Activated CD8-positive, alpha-beta memory T cell treated with anti-CD3 and anti-CD28 coated beads for 4 hours (primary cell): ENCODE data around the gene PDZD7.
"Not testable (repeated sequence)": the region's sequence is repeated elsewhere in the genome, so short reads cannot be mapped to it uniquely, and the experiment has no call there.

Experiments used
- DNase-seq, 2 donors: peaks; one replicate each; pipeline ENCODE4 v3.0.0-alpha.2; 2020; ENCODE audit warnings: low read depth in 2 of 2

Gene PDZD7

GRCh38 chr10:100982916-100983830 lies 47.8 kb downstream of the PDZD7 start:
- DNase-seq, result no peak

GRCh38 chr10:100981178-100981772 lies 49.7 kb downstream of the PDZD7 start:
- DNase-seq, result no peak

- no peak for DNase-seq
Observed at GRCh38 chr10:100980711-100981110, 50.2 kb downstream of the PDZD7 start.

DNA sequence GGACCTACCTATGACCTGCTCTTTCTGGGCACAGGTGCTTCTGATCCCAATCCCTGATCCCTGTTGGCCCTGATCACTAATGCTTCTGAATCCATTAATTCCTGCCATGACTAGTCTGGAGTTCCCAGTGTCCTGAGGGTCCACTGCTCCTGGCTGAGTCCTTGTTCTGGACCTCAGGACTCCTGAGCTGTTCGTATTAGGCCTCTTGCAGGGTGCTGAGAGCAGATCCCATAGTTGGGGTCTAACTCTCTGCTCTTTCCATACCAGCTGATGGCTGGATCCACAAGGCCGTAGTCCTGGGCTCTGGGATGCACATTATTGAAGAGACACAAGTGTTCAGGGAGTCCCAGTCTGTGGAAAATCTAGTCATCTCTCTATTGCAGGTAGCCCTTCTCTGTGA lies 50.6 kb downstream of the PDZD7 start:
- no peak for DNase-seq

DNA sequence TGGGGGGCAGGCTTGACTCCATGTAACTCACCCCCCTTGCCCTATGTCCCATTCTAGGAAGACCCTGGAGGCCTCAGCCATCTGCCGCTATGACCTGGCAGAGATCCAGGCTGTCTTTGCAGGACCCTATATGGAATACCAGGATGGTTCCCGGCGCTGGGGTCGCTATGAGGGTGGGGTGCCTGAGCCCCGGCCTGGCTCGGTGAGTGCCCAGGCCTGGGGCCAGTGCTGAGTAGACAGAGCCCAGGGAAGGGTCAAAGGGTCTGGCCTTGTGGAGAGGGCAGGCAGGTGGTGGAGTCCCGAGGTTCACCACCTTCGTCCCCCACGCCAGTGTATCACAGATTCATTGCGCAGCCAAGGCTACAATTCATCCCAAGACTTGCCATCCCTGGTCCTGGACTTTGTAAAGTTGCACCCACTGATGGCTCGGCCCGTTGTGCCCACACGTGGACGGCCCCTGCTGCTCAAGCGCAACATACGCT lies 51.1 kb downstream of the PDZD7 start:
- no peak for DNase-seq

DNA sequence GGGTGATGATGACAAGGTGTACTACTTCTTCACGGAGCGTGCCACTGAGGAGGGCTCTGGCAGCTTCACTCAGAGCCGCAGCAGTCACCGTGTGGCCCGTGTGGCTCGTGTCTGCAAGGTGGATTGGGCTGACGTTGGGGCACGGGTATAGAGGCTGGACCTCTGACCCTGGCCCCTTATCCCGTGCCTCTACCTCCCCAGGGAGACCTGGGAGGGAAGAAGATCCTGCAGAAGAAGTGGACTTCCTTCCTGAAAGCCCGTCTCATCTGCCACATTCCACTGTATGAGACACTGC lies 52.1 kb downstream of the PDZD7 start:
- DNase-seq, result no peak

GRCh38 chr10:100978121-100978900 lies 52.6 kb downstream of the PDZD7 start:
- no peak for DNase-seq

DNA sequence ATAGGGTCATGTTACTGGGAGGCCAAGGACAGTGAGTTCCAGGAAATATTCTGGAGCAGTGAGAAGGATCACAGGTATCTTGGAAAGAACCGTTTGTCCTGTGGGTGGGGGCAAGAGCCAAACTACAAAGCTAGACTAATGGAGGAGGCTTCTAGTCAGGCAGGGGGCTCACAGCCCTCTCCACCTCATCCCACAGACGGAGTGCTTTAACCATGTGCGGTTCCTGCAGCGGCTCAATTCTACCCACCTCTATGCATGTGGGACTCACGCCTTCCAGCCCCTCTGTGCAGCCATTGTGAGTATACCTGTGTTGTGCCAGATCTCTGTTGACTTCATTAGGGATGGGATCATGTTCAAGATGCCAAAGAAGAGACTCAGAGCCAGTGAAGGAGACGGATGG lies 53.5 kb downstream of the PDZD7 start:
- no peak for DNase-seq

DNA sequence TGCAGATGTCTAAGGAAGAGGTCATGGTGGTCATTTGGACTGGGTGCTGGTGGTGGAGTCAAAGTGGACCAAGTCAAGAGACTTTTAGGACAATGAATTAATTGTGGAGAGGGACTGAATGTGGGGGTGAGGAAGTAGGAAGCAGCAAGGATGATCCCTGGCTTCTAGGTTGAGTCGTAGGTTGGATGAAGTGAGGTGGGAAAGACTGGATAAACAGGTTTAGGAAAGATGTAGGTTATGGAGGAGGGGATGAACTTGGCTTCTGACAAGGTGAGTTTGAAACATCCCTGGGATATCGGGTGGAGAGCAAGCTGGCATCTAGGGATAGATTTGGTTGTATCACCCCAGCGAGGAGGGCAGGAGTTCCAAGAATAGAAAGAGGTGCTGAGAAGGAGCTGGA lies 54.0 kb downstream of the PDZD7 start:
- DNase-seq, result no peak

- not testable (repeated sequence) for DNase-seq
Observed at GRCh38 chr10:100975397-100975796, 55.5 kb downstream of the PDZD7 start.

GRCh38 chr10:100972904-100973535 lies 57.9 kb downstream of the PDZD7 start:
- no peak for DNase-seq

GRCh38 chr10:100972115-100972903 lies 58.6 kb downstream of the PDZD7 start:
- DNase-seq, result no peak

DNA sequence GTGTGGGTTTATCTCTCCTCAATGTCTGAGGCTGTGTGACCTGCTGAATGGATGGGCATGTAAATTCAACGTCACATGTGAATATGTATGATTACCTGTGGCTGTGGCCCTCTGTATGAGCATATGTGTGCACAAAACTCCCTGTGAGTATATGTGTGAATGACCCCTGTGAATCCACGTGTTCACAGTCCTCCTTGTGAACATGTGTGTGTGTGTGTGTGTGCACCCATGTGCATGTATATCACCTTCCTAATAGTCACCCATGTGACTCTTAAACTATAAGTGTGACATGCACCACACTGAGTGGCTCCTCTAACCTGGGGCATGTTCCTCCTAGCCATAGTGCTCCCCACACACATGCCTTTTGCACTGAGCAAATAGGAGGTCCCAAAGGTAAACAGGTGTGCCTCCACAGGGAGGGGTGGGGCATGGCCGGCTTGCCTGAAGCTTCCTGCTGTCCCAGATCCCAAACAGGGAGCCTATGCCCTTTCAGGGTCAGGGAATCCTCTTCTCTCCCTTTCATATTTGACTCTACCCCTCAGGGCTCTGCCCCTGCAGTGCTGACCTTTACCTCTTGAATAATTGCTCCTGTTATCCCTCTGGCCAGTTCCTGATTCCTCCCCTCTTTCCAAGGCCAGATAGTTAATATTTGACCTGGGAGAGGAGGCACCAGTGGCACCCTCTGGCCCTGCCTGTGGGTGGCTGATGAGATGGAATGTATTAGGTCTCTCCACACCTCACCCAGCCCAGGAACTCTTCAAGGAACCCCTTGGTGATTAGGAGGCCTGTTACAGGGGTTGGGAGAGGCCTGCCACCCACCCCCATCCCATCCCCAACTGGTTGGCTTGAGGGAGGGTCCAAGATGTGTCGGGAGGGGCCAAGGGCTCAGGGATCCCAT lies 59.8 kb downstream of the PDZD7 start:
- no peak for DNase-seq

DNA sequence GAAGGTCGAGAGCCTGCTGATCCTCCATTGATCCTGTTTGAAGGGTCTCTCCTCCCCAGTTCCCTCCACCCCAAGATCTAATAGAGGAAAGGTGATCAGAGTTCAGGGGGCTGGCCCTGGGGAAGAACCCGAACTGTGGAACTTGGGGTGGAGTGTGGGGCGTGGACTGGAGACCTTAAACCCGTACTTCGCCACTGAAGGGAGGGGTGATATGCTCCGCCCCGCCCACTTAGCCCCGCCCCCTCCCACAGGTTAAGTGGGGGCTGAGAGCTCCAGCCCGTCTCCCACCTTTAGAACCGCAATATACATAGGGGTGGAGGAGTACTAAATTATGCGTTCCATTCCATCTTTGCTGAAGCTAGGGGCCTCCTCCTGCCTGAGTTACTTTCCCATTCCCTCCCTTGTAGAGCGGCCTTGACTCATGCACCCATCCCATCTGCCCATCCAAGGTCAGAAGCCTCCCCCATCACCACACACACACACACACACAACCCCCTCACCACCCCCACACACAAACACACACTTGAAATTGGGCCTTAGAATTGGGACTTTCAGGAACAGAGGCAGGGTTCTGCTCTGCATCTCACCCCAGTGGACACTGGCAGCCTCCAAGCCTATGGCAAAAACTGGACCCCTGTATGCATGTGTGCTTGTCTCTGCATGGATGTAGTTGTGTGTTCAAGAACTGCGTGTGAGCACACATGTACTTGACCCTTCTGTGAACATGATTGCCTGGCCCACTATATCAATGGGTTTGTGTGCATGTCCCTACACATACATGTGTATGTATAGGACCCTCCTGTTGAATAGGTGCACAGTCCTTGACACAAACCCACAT lies 60.6 kb downstream of the PDZD7 start:
- DNase-seq, result peak in 1 of 2 donors; percentile 17

DNA sequence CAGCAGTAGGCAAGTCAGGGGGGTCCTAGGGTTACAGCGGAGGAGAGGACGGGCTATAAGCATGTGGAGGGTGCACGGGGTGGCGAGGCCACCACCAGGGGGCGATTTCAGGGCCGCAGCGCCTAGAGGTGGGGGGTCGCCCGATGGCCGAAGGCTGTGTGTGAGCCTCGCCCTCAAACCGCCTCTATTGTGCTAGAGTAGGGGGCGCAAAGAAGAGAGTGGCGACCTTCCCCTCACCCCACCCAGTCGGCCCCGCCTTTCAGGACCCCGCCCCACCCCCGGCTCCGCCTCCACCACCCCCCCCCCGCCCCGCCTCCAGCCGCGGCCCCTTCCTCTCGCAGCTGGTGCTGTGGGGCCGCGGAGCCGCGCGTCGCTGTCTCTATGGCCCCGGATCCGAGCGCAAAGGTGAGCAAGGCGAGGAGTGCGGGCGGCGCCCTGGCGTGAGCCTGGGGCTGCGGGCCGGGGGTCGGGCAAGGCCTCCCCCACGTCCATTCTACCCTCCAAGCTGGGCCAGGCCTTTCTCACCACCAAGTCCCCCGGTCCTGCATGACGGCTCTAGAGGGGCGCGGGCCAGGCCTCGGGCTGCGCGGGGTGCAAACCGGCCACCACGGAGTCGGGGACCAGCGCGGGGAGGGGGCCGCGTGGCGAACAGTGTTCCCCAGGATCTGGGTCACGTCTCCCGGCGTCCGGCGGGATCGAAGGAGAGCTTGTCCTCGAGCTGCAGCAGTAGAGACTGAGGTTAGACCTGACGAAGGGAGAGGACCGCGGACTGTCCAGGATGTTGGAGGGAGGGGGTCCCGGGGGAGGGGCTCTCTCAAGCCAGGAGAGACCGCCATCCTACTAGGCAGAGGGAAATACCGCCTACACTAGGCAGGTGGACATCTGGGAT lies 61.5 kb downstream of the PDZD7 start, which contains the start of gene SEMA4G:
SEMA4G (plus strand) TSS at position 318 of the 889 bp plus-strand sequence. CDS start 3,409 bp downstream, outside the sequence.
- DNase-seq, result no peak

- DNase-seq, result no peak
Observed at GRCh38 chr10:100968863-100969186, 62.1 kb downstream of the PDZD7 start.

DNA sequence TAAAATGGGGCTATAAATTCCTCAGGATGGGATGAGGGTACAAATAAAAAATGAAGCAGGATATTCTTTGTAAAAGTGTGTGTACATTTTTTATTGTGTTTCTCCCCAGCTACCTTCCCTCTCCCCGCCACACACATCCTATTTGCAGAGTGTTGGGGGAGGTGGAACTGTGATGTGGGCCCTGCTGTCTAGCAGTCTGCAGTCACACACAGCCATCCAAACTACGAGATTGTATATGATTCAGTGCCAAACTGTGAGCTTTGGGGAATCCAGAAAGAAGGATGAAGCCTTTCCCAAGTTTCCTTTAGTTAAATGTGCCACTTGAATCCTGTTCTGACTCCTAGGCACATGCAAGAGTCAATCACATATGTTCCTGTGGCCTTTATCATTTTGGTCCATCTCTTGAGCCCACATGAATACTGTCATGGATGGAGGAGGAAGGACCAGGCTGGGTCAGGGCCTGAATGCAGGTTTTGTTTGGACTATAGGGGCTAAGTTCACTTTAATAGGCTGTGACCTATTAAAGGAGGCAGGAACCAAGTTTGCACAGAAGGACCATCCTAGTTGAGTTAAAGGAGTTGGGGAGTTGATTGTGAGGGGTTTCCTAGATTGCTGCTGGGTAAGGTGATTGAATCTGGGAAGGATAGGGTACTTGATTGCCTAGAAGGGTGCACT lies 62.7 kb downstream of the PDZD7 start:
- no peak for DNase-seq

GRCh38 chr10:100967332-100967731 lies 63.6 kb downstream of the PDZD7 start:
- DNase-seq, result no peak
